ENCODE data around the gene TXNDC2. TPM values are rescaled to one million over a fixed set of nuclear protein-coding genes. Genes with fewer than 3 reads are reported as not detected.

The TXNDC2 gene
- total and polyA plus RNA-seq, 4 donors: under 0.01 to 0.09 TPM; not detected in 2

DNA sequence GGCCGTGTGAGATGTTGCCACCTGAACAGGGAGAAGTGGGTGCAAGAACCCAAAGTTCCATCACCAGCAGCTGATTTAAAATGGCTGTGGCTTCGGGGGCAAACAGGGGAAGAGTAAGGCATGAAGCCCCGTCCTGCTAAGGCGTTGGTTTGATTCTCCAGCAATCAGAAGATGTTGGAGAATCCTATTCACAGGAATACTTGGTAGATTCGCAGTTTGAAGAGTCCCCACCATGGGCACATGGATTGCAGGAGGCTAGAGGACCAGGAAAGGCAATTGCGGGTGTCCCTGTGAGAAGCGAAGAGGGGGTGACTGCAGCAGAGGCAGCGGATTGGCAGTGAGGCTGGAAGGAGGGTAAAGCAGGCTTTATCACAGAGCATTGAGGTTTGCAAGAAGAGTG is 46.6 kb upstream of the TXNDC2 start:
- Histone ChIP-seq H3K4me1 (ENCODE audit: control insufficient read depth in 4 of 4, insufficient read depth in 4 of 4, low read length in 3 of 4) (no peaks in the 10 kb centered on the region), H3K27ac (ENCODE audit: low read depth in 1 of 2, low read length in 2 of 2) (no peak overlapping the region), H3K27me3 (ENCODE audit: control insufficient read depth in 4 of 4, insufficient read depth in 4 of 4, low read length in 3 of 4) (peaks cover 0 to 2% (median 0%) of the 10 kb centered on the region in 4 donors), H3K9me3 (ENCODE audit: control insufficient read depth in 4 of 4, low read length in 3 of 4) (no peaks in the 10 kb centered on the region), H3K4me3 (ENCODE audit: low read depth in 1 of 3, low read length in 3 of 3) (no peak overlapping the region), H3K9ac (ENCODE audit: low read depth in 1 of 2, low read length in 2 of 2) (no peak overlapping the region), H3K36me3 (ENCODE audit: control insufficient read depth in 4 of 4, insufficient read depth in 3 of 4, low read depth in 1 of 4, low read length in 3 of 4) (no peaks in the 10 kb centered on the region)
- WGBS: 83% methylated on average over 8 of the region's 8 CpGs
- DNase-seq (ENCODE audit: low spot score): no peak
- no peak for TF ChIP-seq CTCF (IDR thresholded peaks at IDR 0.05; ENCODE audit: low read depth, low read length, missing input control)
- no peak for TF ChIP-seq JUND (IDR thresholded peaks at IDR 0.05)
- TF ChIP-seq ZBTB33 (IDR thresholded peaks at IDR 0.05): no peak
- no peak for TF ChIP-seq EGR1 (IDR thresholded peaks at IDR 0.05; ENCODE audit: low read depth in 2 of 2)
- TF ChIP-seq GABPA (IDR thresholded peaks at IDR 0.05 in 1 of 2, conservative IDR thresholded peaks at IDR 0.05 in 1 of 2): no peak
- TF ChIP-seq RAD21 (IDR thresholded peaks at IDR 0.05): no peak
- TF ChIP-seq YY1 (IDR thresholded peaks at IDR 0.05): no peak
- TF ChIP-seq, protein P1, sequence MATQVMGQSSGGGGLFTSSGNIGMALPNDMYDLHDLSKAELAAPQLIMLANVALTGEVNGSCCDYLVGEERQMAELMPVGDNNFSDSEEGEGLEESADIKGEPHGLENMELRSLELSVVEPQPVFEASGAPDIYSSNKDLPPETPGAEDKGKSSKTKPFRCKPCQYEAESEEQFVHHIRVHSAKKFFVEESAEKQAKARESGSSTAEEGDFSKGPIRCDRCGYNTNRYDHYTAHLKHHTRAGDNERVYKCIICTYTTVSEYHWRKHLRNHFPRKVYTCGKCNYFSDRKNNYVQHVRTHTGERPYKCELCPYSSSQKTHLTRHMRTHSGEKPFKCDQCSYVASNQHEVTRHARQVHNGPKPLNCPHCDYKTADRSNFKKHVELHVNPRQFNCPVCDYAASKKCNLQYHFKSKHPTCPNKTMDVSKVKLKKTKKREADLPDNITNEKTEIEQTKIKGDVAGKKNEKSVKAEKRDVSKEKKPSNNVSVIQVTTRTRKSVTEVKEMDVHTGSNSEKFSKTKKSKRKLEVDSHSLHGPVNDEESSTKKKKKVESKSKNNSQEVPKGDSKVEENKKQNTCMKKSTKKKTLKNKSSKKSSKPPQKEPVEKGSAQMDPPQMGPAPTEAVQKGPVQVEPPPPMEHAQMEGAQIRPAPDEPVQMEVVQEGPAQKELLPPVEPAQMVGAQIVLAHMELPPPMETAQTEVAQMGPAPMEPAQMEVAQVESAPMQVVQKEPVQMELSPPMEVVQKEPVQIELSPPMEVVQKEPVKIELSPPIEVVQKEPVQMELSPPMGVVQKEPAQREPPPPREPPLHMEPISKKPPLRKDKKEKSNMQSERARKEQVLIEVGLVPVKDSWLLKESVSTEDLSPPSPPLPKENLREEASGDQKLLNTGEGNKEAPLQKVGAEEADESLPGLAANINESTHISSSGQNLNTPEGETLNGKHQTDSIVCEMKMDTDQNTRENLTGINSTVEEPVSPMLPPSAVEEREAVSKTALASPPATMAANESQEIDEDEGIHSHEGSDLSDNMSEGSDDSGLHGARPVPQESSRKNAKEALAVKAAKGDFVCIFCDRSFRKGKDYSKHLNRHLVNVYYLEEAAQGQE (IDR thresholded peaks at IDR 0.05): no peak
- no peak for TF ChIP-seq TAF1 (conservative IDR thresholded peaks at IDR 0.05)
- no peak for TF ChIP-seq ATF3 (IDR thresholded peaks at IDR 0.05)
- TF ChIP-seq FOXA2 (IDR thresholded peaks at IDR 0.05): no peak
- no peak for TF ChIP-seq HNF4G (IDR thresholded peaks at IDR 0.05)
- TF ChIP-seq NR2F2 (IDR thresholded peaks at IDR 0.05): no peak
- TF ChIP-seq SP1 (IDR thresholded peaks at IDR 0.05): no peak
- TF ChIP-seq MAX (IDR thresholded peaks at IDR 0.05): no peak

DNA sequence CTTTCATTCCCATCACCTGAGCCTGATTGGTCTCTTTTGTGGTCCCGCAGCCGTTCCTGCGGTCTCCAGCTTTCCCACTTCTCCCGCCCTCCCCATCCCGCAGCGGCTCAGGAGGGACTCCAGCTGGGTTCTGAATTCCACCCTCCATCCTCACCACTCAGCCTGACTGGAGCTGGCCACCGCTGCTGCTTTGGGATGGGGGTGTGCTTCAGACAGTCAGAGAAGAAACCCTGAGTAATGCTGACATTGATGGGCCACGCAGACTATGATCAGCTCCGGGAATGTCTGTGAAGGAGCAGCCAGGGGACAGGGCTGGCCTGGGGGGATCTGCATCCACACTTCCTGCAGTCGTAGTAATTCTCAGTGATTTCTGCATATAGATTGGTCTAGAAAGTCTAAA is 45.9 kb upstream of the TXNDC2 start:
- DNase-seq (ENCODE audit: low spot score): no peak
- 70% methylated on average over 10 of the region's 10 CpGs for WGBS
- Histone ChIP-seq H3K4me1 (ENCODE audit: control insufficient read depth in 4 of 4, insufficient read depth in 4 of 4, low read length in 3 of 4) (no peaks in the 10 kb centered on the region), H3K9me3 (ENCODE audit: control insufficient read depth in 4 of 4, low read length in 3 of 4) (no peaks in the 10 kb centered on the region), H3K27ac (ENCODE audit: low read depth in 1 of 2, low read length in 2 of 2) (no peak overlapping the region), H3K27me3 (ENCODE audit: control insufficient read depth in 4 of 4, insufficient read depth in 4 of 4, low read length in 3 of 4) (peaks cover 0 to 2% (median 0%) of the 10 kb centered on the region in 4 donors), H3K9ac (ENCODE audit: low read depth in 1 of 2, low read length in 2 of 2) (no peak overlapping the region), H3K36me3 (ENCODE audit: control insufficient read depth in 4 of 4, insufficient read depth in 3 of 4, low read depth in 1 of 4, low read length in 3 of 4) (no peaks in the 10 kb centered on the region), H3K4me3 (ENCODE audit: low read depth in 1 of 3, low read length in 3 of 3) (no peak overlapping the region)
- TF ChIP-seq RXRA (IDR thresholded peaks at IDR 0.05) (no peak), JUND (IDR thresholded peaks at IDR 0.05) (no peak), MAX (IDR thresholded peaks at IDR 0.05) (no peak), SP1 (IDR thresholded peaks at IDR 0.05) (no peak), HNF4G (IDR thresholded peaks at IDR 0.05) (no peak), FOXA2 (IDR thresholded peaks at IDR 0.05) (no peak), RAD21 (IDR thresholded peaks at IDR 0.05) (no peak), ZBTB33 (IDR thresholded peaks at IDR 0.05) (no peak), TAF1 (conservative IDR thresholded peaks at IDR 0.05) (no peak), ATF3 (IDR thresholded peaks at IDR 0.05) (no peak), HNF4A (conservative IDR thresholded peaks at IDR 0.05) (no peak), GABPA (IDR thresholded peaks at IDR 0.05 in 1 of 2, conservative IDR thresholded peaks at IDR 0.05 in 1 of 2) (no peak)
- TF ChIP-seq, protein P1 (IDR thresholded peaks at IDR 0.05): no peak

Data from liver (tissue), 9 donors.